GM23338 (cell line): Measurements from ENCODE around the gene NHLRC3. TPM values are rescaled to one million over a fixed set of nuclear protein-coding genes. Genes with fewer than 3 reads are reported as not detected.

Experiments used
- ATAC-seq: fragments of 200-7000 bp; cut with Tn5 transposase; 3 replicates; pipeline ENCODE4 v1.9.1; 2020
- DNase-seq: peaks from one replicate; pipeline ENCODE4 v3.0.0-alpha.2; 2015; ENCODE audit warnings: low spot score
- H2AFZ ChIP-seq: fragments of 200-600 bp; sonication (generic); 2 replicates; pipeline ENCODE4 v1.8.0; 2016; ENCODE audit warnings: antibody characterized with exemption, mild to moderate bottlenecking, moderate library complexity
- H3F3A ChIP-seq: fragments of 200-600 bp; sonication (generic); replicated peaks from 2 replicates; pipeline ENCODE4 v1.8.0; 2017; ENCODE audit warnings: antibody characterized with exemption, mixed run types, low read depth
- H3K27ac ChIP-seq: fragments of 200-600 bp; sonication (generic); 2 replicates; pipeline ENCODE4 v1.6.1; 2016; ENCODE audit warnings: low read depth
- H3K27me3 ChIP-seq: fragments of 200-600 bp; sonication (generic); 2 replicates; pipeline ENCODE4 v1.8.0; 2016; ENCODE audit warnings: mild to moderate bottlenecking, mixed run types, moderate library complexity; ENCODE audit not compliant: insufficient read depth
- H3K36me3 ChIP-seq: fragments of 200-600 bp; sonication (generic); 2 replicates; pipeline ENCODE4 v1.8.0; 2016; ENCODE audit warnings: mild to moderate bottlenecking; ENCODE audit not compliant: insufficient read depth
- H3K4me1 ChIP-seq: fragments of 200-600 bp; sonication (generic); 2 replicates; pipeline ENCODE4 v1.8.0; 2016; ENCODE audit warnings: mild to moderate bottlenecking, moderate library complexity; ENCODE audit not compliant: insufficient read depth
- H3K4me2 ChIP-seq: fragments of 200-600 bp; sonication (generic); 2 replicates; pipeline ENCODE4 v1.7.1; 2017; ENCODE audit warnings: mixed run types
- H3K4me3 ChIP-seq: fragments of 200-600 bp; sonication (generic); 2 replicates; pipeline ENCODE4 v1.6.1; 2016; ENCODE audit warnings: mixed run types
- H3K79me2 ChIP-seq: fragments of 200-600 bp; sonication (generic); replicated peaks from 2 replicates; pipeline ENCODE4 v1.8.0; 2017; ENCODE audit warnings: mild to moderate bottlenecking; ENCODE audit not compliant: insufficient read depth
- H3K9me2 ChIP-seq: fragments of 200-600 bp; sonication (generic); 2 replicates; pipeline ENCODE4 v1.8.0; 2017; ENCODE audit not compliant: insufficient read depth
- H4K20me1 ChIP-seq: fragments of 200-600 bp; sonication (generic); replicated peaks from 2 replicates; pipeline ENCODE4 v1.8.0; 2017; ENCODE audit warnings: mild to moderate bottlenecking; ENCODE audit not compliant: insufficient read depth
- H3K27ac Mint-ChIP-seq: 2 replicates; pipeline ENCODE4 v1.8.0; 2020; ENCODE audit warnings: inconsistent platforms, mild to moderate bottlenecking, moderate library complexity, mixed read lengths
- H3K27me3 Mint-ChIP-seq: 3 replicates; pipeline ENCODE4 v1.8.0; 2022; ENCODE audit warnings: low read depth, mild to moderate bottlenecking, moderate library complexity, mixed read lengths, inconsistent platforms; ENCODE audit not compliant: insufficient read depth, poor library complexity
- H3K36me3 Mint-ChIP-seq: 3 replicates; pipeline ENCODE4 v1.8.0; 2021; ENCODE audit warnings: low read depth, mild to moderate bottlenecking, inconsistent platforms, moderate library complexity, mixed read lengths
- H3K4me1 Mint-ChIP-seq: 3 replicates; pipeline ENCODE4 v1.8.0; 2020; ENCODE audit warnings: mild to moderate bottlenecking, inconsistent platforms, mixed read lengths
- H3K4me3 Mint-ChIP-seq: 3 replicates; pipeline ENCODE4 v1.8.0; 2021; ENCODE audit warnings: moderate library complexity, mild to moderate bottlenecking, inconsistent platforms, mixed read lengths
- H3K9me3 Mint-ChIP-seq: 3 replicates; pipeline ENCODE4 v1.8.0; 2020; ENCODE audit warnings: moderate library complexity, mild to moderate bottlenecking, inconsistent platforms, mixed read lengths
- EZH2 ChIP-seq: fragments of 200-600 bp; sonication (generic); IDR thresholded peaks from one replicate; pipeline ENCODE4 v1.8.0; 2017; ENCODE audit warnings: antibody characterized with exemption, mild to moderate bottlenecking, low read depth; ENCODE audit not compliant: unreplicated experiment
- POLR2AphosphoS5 ChIP-seq: IDR thresholded peaks from 2 replicates; pipeline ENCODE4 v1.6.1; 2016; ENCODE audit warnings: antibody characterized with exemption, low read depth
- STAT1 ChIP-seq: IDR thresholded peaks from one replicate; pipeline ENCODE4 v1.6.1; 2016; ENCODE audit warnings: antibody characterized with exemption; ENCODE audit not compliant: unreplicated experiment
- ZNF462 ChIP-seq: fragments of 250-450 bp; sonication (Bioruptor Pico); IDR thresholded peaks from 2 replicates; pipeline ENCODE4 v1.5.0; 2020; ENCODE audit warnings: mild to moderate bottlenecking, moderate library complexity
- polyA plus RNA-seq: library from polyadenylated mRNA; unstranded; fragments of >200 nt; fragmentation: Nextera tagmentation; extraction: Ambion mirVana; gene quantifications from 2 replicates; pipeline ENCODE4 v1.2.1, GENCODE V29; 2016
- total RNA-seq: library from RNA; depleted of rRNA; stranded (reverse); fragments of >200 nt; shearing (Covaris generic); gene quantifications from 2 replicates; pipeline ENCODE4 v1.2.3, GENCODE V29; 2014
- TF ChIP-seq, protein P1 (sequence below): IDR thresholded peaks from 2 replicates; pipeline ENCODE4 v1.6.1; 2016; ENCODE audit warnings: antibody characterized with exemption

The NHLRC3 gene
- total and polyA plus RNA-seq, 2 experiments from 2014 or later, result 11.8 to 15.6 TPM

GRCh38 chr13:39032150-39032549 lies 6.1 kb upstream of the NHLRC3 start:
- Mint-ChIP-seq H3K27ac (no peak overlapping the region), H3K4me1 (peaks cover 42% of the 10 kb centered on the region), H3K27me3 (peaks cover 2% of the 10 kb centered on the region), H3K36me3 (peaks cover 42% of the 10 kb centered on the region), H3K4me3 (no peak overlapping the region), H3K9me3 (no peaks in the 10 kb centered on the region)
- DNase-seq, result no peak
- TF ChIP-seq ZNF462 (CRISPR knock-in tag), result no peak
- no peak for TF ChIP-seq POLR2AphosphoS5
- H3K4me3 ChIP-seq, result no peak overlapping the region
- peaks cover 5% of the 10 kb centered on the region; the same call in 1 of the 2 replicates for H3K36me3 ChIP-seq
- no peak for ATAC-seq
- peaks cover 33% of the 10 kb centered on the region; the same call in 1 of the 2 replicates for H4K20me1 ChIP-seq
- H3K4me1 ChIP-seq, result peaks cover 22% of the 10 kb centered on the region
- no peaks in the 10 kb centered on the region for H3F3A ChIP-seq
- H3K4me2 ChIP-seq, result no peak overlapping the region
- no peaks in the 10 kb centered on the region for H3K9me2 ChIP-seq
- no peak overlapping the region for H3K27ac ChIP-seq
- no peak overlapping the region for H2AFZ ChIP-seq
- H3K79me2 ChIP-seq, result peaks cover 99% of the 10 kb centered on the region
- no peaks in the 10 kb centered on the region for H3K27me3 ChIP-seq

- no peak for DNase-seq
- Mint-ChIP-seq H3K4me3 (peak overlapping the region; percentile 93), H3K4me1 (peaks cover 34% of the 10 kb centered on the region), H3K36me3 (peaks cover 26% of the 10 kb centered on the region), H3K27me3 (peaks cover 2% of the 10 kb centered on the region), H3K9me3 (no peaks in the 10 kb centered on the region), H3K27ac (no peak overlapping the region)
- peak overlapping the region; percentile 86 for H3K4me3 ChIP-seq
- H3K79me2 ChIP-seq, result peaks cover 85% of the 10 kb centered on the region
- H3K4me2 ChIP-seq, result peak overlapping the region; percentile 76
- H3K9me2 ChIP-seq, result no peaks in the 10 kb centered on the region
- no peaks in the 10 kb centered on the region for H3K27me3 ChIP-seq
- peaks cover under 1% of the 10 kb centered on the region; the same call in 1 of the 2 replicates for H3K36me3 ChIP-seq
- no peak overlapping the region for H2AFZ ChIP-seq
- H4K20me1 ChIP-seq, result peaks cover 33% of the 10 kb centered on the region; the same call in 1 of the 2 replicates
- ATAC-seq, result no peak
- no peak overlapping the region for H3K27ac ChIP-seq
- peaks cover 19% of the 10 kb centered on the region for H3K4me1 ChIP-seq
- no peaks in the 10 kb centered on the region for H3F3A ChIP-seq
- TF ChIP-seq STAT1 (no peak), EZH2 (no peak), ZNF462 (CRISPR knock-in tag) (no peak), POLR2AphosphoS5 (no peak)
- TF ChIP-seq, protein P1, sequence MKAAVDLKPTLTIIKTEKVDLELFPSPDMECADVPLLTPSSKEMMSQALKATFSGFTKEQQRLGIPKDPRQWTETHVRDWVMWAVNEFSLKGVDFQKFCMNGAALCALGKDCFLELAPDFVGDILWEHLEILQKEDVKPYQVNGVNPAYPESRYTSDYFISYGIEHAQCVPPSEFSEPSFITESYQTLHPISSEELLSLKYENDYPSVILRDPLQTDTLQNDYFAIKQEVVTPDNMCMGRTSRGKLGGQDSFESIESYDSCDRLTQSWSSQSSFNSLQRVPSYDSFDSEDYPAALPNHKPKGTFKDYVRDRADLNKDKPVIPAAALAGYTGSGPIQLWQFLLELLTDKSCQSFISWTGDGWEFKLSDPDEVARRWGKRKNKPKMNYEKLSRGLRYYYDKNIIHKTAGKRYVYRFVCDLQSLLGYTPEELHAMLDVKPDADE, result no peak
These were observed 4.2 kb upstream of the NHLRC3 start for GRCh38 chr13:39034085-39034484.
